A549 treated with Mapracorat at 1 μM for 4 hours (cell line): ENCODE results near the gene NKX2-4. TPM values are rescaled to one million over a fixed set of nuclear protein-coding genes. Genes with fewer than 3 reads are reported as not detected.

Experiments used
- total RNA-seq: library from RNA; stranded (reverse); fragments of 200-300 nt; extraction: Qiagen RNA extraction; gene quantifications from 5 replicates; pipeline ENCODE4 v1.2.3, GENCODE V29; 2022

The NKX2-4 gene
- total RNA-seq, result not detected in 5 replicates

GRCh38 chr20:21397341-21398108 is at the start of gene NKX2-4:
NKX2-4 (minus strand) TSS chr20:21397526; CDS start chr20:21397399, 127 bp downstream.

Other genes with a start within 250 kb of the NKX2-4 start
- gene XRN2, start 94.2 kb downstream of the NKX2-4 start, total RNA-seq, result 89.3 to 107 TPM (median 98.7 TPM) in 5 replicates
- gene NKX2-2, start 116.5 kb upstream of the NKX2-4 start, total RNA-seq, result not detected in 5 replicates